ENCODE data around the gene ING3. TPM values are rescaled to one million over a fixed set of nuclear protein-coding genes. Genes with fewer than 3 reads are reported as not detected.

ING3 gene
- total RNA-seq, 1 donor from 2014 or later: 24.3 TPM

DNA sequence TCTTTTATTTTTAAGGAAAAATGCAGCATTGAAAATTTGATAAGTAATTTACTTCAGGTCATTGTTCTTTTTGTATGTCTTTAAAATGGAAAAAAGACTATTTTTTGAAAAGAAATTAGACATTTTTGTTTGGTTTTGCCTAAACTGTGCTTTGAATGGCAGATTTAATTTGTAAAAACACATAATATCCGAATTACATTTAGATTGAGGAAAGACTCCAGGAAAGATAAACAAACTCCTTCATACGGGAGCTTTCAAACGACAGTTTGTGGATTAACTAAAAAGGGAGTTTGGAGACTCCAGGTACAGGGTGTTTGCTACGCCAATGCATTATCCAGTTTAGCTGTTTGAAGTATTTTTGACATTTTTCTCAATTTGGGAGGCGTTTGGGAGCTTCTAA, 74.0 kb downstream of the ING3 start:
- no peaks in the 10 kb centered on the region for H3K36me3 Mint-ChIP-seq (ENCODE audit: low read depth)
- intact Hi-C loops (cut with micrococcal nuclease): no loop called here
- no peak overlapping the region for H3K27ac Mint-ChIP-seq

DNA sequence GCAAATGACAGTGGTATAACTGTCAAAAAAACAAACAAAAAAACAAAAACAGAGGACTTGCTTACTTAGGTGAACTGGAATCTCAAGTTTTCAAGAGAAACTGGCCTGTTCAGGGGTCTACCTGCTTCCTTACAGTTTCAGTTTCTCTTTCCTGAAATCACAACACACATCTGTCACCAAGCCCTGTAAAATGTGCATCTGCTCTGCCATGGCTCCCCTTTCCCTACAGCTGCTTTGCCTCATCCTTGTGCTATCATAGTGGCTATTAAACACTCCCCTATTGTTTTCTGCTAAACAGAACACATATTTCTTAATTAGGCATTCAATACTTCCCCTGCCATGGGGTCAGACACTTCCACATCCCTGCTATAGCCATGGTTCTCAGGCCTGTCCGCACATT, 75.6 kb downstream of the ING3 start:
- no peaks in the 10 kb centered on the region for H3K9me3 Mint-ChIP-seq
- intact Hi-C loops (cut with micrococcal nuclease): no loop called here
- no peak overlapping the region for H3K27ac Mint-ChIP-seq
- H3K4me1 Mint-ChIP-seq: no peaks in the 10 kb centered on the region
- H3K36me3 Mint-ChIP-seq (ENCODE audit: low read depth): no peaks in the 10 kb centered on the region
- H3K4me3 Mint-ChIP-seq: no peak overlapping the region
- DNase-seq: no peak
- H3K27me3 Mint-ChIP-seq: peaks cover 10% of the 10 kb centered on the region

More for the DNA sequence above, 74.0 kb downstream of the ING3 start:
- H3K4me3 Mint-ChIP-seq: no peak overlapping the region
- peaks cover 10% of the 10 kb centered on the region for H3K27me3 Mint-ChIP-seq
- no peaks in the 10 kb centered on the region for H3K4me1 Mint-ChIP-seq
- no peak for DNase-seq
- no peaks in the 10 kb centered on the region for H3K9me3 Mint-ChIP-seq

DNA sequence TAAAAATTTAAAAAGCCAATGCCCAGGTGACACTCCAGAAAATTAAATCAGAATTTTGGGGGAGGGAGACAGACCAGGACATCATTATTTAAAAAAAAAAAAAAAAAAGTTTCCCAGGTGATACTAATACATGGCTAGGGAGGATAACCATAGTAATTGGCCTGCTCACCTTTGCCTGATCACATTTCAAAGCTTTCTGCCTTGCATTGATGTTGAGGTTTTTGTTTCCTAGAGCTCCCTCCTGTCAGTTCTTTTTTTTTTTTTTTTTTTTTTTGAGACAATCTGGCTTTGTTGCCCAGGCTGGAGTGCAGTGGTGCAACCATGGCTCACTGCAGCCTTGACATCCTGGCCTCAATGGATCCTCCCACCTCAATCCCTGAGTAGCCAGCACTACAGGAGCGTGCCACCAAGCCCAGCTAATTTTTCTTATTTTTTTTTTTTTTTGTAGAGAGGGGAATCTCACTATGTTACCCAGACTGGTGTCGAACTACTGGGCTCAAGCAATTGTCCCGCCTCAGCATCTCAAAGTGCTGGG, 76.1 kb downstream of the ING3 start:
- no peaks in the 10 kb centered on the region for H3K9me3 Mint-ChIP-seq
- no peaks in the 10 kb centered on the region for H3K36me3 Mint-ChIP-seq (ENCODE audit: low read depth)
- intact Hi-C loops (cut with micrococcal nuclease): no loop called here
- DNase-seq: no peak
- no peak overlapping the region for H3K27ac Mint-ChIP-seq
- peaks cover 10% of the 10 kb centered on the region for H3K27me3 Mint-ChIP-seq
- H3K4me1 Mint-ChIP-seq: no peaks in the 10 kb centered on the region
- no peak overlapping the region for H3K4me3 Mint-ChIP-seq

Other genes starting within 250 kb of the ING3 start
- gene TSPAN12, start 92.6 kb upstream of the ING3 start, total RNA-seq: not detected in 2 replicates
- gene CPED1, start 37.9 kb downstream of the ING3 start, total RNA-seq: not detected in 2 replicates